NCI-H1436 (cell line): ENCODE data around the gene C1QTNF5.

Experiments used
- DNase-seq: peaks from one replicate; lab custom pipeline; 2025; lab: John Stamatoyannopoulos, UW

C1QTNF5 gene

DNA sequence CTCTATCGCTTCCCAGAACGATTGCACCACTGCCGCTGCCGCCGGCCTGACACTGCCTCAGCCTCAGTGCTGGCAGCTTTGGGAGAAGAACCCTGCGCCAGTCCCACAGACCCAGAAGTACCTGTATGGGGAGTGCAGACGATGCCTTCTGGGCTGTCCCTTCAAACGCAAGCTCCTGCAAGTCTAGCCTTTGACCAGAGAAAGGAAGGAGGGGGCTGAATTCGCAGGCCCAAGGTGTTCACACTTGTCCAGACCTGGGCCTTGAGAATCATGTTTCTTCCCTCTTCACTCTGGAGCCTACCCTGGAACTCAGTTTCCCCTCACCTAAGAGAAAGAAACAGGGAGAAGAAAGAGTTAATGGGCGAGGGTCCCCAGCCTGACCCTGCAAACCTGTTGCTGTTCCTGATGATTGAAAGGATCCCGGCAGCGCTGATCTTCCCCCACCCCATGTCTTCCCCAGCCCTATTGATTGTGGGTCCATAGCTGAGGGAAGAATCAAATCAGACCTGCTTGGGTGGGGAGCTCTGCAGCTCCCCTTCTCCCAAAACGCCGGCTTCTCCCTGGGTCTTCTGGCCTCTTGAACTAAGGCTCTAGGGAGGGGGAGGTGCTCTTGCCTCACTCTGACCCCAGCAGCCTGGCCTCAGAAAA lies 23.0 kb downstream of the C1QTNF5 start:
- no peak for DNase-seq

DNA sequence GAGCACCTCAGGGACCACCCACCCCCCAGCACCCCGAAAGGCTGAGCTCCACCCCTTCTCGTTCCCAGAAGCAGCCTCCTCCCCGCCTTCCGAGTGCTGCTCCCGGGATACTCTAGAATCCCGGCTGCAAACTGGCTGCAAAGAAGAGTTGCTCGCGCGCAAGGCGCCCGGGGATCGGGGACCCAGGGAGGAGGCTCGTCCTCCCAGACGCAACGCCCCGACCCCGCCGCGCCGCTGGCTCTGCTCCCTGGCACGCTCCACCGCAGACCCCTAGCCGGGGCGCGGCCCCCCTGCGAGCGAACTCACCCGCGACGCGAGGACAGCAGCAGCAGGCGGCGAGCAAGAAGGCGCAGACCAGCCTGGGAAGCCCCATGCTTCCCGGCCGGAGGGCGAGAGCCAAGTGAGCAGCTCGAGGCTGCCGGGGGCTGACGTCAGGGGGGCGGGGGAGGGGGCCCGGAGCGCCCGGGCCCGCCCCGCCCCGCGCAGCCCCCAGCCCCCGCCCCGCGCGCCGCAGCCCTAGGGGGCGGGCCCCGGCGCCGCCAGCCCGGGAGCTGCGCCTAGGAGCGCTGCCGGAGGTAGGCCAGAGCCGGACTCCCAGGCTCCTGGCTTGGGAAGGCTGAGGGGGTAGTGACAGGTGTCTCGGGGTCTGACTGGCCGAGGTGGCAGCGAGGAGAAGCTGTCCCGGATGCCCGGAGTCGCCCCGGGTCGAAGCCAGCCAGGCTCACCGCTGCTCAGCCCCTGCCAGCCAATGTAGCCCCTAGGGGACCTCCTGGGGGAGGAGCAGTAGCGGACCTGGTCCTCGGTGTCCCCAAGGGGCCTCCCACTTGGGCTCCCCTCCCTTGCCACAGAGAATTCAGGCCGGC lies 23.7 kb downstream of the C1QTNF5 start, which contains the start of gene MCAM:
Gene MCAM (minus strand): TSS at position 402 of the 863 bp plus-strand sequence. CDS start 29 bp downstream, at position 373.
- peak; percentile 65 for DNase-seq

DNA sequence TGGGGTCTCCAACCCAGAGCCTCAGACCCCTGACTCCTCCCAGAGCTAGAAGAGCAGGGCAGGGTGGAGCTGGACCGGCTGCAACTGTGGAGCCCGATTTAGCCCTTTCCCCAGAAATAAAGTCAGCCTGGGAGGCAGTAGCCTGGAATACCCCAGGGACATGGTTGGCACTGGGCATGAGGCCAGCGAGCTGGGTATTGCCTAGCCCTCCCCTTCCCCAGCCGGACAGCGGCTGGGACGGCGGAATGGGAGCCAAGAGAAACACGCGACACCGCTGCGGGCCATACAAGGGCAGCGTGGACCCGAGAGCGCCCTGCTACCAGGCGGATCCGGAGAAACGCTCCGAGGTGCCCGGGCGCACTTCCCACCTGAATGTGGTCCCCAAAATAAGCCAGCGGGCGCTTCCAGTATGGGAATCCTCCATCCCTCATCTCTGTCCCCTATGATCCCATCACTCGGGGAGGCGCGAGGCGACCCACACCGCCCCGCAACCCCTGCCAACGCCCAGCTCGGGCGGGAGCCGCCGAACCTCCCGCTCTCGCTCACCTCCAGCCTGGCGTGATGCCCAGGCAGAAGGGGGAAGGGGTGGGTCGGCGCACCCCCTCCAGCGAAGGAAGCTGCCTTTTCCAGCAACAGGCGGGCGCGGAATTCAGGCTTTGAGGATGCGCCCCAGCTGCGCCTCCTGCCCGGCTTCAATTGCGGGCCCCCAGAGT lies 24.5 kb downstream of the C1QTNF5 start:
- peak; percentile 38 for DNase-seq

DNA sequence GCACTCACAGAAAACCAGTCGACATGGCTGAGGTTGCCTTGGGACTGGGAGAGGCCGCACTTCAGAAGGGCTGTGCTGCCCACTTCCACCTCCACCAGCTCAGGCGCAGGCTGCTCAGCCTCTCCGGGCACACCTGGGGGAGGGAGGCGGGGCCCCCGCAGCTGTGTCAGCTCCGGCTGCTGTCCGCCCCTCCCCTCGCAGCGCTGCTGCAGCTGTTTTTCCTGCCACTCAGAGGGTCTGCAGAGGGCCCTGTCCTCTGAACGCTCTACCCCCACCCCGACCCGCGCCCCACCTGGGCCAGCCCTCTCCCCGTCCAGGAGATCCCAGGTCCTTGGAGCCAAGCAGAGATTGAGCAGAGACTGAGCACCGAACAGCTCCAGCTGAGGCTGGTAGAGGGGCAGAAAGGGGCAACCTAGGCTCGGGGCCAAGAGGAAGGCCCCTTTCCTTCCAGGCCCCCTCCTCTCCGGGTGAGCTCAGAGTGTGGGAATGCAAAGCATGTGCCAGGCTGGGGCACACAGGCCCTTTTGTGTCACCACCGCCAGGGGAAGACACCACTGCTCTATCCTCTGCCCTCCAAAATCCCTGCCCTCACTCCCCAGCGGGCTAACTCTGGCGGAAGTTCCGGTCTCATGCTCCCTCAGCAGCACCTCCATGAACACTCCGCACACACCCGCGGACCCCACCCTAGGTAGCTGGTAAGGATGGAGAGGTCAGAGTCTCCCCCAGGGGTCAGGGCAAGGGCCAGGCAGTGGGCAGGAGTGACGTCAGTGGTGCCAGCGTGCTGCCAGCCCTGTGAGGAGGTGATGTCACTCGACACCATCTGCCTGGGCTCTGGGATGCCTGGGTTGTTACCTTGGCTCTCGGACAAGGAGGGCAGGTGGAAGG lies 25.3 kb downstream of the C1QTNF5 start:
- no peak for DNase-seq

DNA sequence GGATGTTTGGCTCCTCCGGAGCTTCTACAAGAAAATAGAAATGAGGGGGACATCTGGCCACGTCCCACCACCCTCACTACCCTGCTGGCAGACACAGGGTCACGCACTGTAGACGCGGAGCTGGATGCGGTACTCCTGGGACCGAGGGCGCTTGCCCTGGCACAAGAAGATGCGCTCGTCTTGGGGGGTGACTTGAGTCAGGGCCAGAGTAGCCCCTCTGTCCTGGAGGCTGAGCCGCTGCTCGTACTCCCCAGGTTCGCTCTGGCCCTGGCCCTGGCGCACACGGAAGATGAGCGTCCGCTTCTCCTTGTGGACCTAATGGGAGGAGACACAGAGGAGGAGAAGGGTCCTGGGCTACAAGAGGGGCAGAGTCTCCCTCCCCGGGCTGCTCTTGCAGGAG lies 26.0 kb downstream of the C1QTNF5 start:
- DNase-seq = no peak

DNA sequence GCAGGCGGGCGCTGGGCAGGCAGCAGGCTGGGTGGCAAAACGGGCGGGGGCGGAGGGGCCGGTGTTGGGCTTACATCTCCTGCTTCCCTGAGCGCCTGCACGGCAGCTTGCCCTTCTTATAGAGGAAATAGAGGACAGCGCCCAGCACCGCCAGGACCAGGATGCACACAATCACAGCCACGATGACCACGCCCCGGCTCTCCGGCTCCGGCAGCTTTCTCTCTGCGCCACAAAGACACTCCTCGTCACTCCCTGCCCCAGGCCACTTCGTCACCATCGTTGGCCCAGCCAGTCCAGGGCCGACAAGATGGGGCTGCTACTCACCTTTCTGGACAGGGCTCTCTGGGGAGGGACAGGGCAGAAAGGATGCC lies 30.0 kb downstream of the C1QTNF5 start:
- no peak for DNase-seq

DNA sequence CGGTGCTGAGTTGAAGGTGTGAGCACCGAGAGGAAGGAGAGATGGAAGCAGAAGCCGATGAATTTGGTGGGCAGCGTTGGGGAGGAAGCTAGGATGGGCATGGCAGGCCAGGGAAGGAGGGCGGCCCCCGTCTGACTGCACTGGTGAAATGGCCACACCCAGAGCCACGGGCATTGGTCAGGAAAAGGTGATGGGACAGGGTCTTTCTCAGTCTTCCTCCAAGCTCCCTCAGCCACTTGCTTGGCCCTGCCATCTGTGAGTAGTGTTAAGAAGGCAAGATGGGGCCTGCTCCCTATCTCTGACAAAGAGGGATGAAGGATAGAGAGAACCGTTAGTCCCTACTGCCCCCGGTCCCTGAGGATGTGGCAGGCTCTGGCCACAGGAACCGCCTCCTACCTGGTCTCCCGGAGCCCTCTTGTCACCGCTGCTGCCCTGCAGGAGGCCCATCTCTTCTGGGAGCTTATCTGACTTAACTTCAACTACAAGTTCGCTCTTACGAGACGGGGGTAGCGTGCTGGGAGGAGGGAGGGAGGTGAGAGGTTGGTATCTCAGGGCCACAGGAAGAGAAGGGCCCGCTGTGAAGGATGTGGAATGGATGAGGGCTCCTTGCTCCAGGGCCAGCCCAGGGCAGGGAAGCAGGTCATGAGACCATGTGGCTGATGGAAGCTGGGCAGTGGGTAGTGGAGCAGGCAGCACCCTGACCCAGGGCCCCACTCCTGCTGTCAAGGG lies 30.6 kb downstream of the C1QTNF5 start:
- DNase-seq = no peak

DNA sequence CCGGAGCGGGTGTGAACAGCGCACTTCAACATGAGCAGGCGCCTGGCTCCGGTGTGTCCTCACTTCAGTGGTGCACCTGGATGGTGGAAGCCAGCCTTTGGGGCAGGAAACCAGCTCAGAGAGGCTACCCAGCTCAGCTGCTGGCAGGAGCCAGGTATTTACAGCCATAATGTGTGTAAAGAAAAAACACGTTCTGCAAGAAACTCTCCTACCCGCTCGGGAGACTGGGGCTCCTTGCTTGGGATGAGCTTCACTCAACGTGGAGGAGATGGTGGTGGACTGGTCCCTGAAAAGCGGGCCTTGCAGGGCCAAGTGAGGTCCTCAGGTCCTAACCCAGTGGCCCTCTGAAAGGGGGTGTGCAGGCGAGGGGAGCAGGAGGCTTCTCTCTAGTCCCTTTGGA lies 31.3 kb downstream of the C1QTNF5 start:
- DNase-seq = no peak

DNA sequence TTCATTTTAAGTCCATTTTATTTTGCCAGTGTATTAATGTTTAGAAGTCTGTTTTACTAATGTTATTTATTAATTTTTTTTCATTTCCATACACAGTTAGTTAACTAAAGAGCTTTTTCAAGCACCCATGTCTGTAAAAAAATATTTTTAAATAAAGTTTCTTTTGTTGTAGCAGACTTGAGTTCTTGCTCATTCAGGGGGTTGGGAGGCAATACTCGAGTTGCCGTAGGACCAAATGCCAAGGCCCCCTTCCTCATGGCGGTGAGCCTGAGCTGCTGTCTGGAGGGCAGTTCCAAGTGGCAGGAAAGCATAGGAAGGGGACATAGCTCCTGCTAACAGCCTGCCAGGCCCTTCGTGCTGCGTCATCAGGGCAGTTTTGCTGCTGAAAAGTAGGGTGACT lies 32.7 kb downstream of the C1QTNF5 start:
- DNase-seq = no peak

DNA sequence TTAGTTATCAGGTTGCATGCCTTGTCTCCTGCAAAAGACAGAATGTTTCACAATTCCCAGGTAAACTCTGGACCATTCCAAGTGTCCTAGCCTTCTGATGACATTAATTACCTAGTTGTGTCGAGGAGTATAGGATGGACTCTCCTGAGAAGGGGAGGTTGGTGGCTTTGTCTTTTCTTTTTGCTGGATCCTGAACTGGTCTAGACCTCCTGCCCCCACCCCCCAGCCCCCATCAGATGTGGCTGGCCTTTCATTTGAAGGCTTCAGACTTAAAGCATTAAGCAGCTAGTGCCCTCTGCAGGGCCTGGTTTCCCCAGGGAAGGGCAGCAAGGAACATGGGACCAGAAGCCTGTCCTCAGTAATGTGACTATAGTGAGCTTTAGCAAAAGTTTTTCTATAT lies 33.5 kb downstream of the C1QTNF5 start:
- no peak for DNase-seq

DNA sequence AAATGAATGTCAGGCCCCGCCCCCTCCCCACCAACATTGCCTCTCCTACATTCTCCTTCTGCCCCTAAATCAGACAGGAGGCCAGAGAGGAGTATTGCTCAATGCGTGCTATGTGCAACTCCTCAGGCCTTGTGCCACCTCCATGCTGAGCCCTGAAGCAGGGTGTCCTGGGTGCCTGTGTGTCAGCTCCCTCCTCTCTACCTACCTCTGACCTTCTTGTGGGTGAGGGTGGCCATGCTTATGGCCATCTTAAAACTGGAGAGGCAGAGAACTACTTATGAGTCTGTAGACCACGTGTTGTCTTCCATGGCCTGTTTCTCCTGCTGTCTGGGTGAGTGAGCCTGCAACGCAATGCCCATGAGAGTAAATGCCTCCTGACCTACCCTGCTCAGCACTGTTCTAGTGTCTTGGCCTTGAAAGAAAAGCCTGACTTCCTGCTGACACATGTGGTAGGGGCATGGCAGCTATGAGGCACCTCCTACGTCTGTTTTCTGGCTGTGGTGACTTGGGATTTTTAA lies 34.3 kb downstream of the C1QTNF5 start:
- no peak for DNase-seq

DNA sequence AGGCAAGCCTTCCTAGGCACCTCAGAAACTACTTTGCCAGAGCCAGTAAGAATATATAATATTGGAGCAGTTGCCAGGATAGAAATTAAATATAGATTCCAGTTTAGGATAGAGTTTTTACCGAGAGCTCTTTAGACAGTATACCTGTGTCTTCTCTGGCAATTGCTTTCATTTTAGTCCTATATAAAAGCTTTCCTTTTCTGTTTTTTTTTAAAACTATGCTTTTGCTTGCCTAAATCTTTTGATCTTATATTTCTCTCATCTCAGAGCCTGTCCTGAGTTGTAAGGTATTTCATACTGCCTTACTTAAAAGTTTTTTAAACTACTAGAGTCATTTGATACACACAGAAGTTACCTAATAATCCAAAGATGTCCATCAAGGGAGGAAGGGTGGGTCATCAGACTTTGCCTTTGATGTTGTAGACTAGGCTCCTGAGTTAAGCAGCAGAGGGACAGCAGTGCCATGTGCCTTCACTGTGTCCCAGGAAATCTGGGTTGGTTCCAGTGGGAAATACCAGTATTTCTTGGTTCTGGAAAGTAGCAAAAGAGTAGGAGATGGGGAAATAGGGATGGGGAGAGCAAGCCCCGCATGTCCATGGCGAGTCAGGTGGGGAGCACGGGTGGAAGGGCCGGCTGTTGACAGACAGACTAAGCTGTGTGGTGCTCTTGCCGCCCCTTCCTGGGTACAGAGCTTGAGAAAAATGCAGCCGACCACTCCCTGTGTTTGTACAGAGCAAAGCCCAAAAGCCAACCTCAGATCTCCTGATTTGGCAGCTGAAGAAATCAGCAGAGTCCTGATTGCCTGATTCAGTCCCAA lies 34.9 kb downstream of the C1QTNF5 start:
- DNase-seq = no peak

DNA sequence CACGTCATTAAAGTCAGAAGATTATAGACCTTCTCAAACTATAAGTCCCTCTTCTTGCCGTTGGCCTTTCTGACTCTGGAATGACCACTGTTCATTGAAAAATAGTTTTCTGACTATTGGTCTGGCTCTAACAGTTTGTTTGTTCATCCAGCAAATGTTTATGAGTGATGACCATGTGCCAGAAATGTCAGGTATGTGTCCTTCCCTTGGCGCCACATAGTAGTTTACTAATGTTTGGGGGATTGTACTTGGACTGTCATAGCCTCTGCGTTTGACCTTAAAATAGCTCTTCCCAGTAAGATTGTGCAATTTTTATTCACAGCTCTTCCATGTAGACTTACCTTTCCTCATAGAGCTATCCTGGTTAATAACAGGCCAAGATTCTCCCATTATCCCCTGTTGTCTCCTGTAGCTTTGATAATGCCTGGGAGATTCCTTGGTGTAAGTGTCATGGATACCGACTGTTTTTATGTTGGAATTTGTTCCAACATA lies 37.4 kb downstream of the C1QTNF5 start:
- DNase-seq = no peak

DNA sequence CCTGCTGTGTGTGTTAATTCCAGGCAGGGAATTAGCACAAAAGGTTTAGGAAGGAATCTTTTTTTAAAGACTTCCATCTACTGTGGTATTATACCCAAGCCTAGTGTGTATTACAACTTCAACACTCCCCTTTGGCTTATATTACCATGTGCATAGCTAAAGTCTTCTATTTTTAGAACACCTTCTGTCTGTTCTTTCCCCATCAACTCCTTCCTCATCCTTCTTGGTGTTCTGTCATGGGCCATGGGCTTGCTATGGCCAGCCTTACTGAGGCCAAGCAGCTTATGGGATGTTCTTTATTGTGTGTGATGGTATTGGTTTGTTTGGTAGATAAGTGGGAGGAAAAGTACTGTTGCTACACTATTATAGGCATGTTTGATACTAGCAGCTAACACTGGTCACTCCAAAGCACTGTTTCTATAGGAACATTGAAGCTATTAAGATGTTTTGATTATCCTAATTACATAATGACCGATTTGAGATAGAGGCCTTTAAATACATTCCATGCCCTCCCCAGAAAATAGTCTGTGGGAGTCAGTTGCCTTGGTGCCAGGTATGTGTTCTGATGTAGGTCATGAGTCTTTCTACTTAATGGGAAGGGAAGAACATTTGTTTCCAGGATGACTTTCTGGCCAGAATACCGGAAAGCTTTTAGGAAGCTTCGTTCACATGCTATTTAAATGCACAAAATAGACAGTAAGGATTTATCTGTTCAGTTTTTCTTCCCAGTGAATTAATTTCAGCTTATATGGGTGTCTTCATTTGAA lies 40.3 kb downstream of the C1QTNF5 start:
- no peak for DNase-seq

DNA sequence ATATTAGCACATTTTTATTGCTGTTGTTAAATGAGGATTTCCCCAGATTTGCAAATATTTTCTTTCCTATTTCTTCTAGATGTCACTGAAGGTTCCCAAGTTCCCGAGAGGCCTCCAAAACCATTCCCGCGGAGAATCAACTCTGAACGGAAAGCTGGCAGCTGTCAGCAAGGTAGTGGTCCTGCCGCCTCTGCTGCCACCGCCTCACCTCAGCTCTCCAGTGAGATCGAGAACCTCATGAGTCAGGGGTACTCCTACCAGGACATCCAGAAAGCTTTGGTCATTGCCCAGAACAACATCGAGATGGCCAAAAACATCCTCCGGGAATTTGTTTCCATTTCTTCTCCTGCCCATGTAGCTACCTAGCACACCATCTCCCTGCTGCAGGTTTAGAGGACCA lies 41.3 kb downstream of the C1QTNF5 start:
- DNase-seq = no peak

DNA sequence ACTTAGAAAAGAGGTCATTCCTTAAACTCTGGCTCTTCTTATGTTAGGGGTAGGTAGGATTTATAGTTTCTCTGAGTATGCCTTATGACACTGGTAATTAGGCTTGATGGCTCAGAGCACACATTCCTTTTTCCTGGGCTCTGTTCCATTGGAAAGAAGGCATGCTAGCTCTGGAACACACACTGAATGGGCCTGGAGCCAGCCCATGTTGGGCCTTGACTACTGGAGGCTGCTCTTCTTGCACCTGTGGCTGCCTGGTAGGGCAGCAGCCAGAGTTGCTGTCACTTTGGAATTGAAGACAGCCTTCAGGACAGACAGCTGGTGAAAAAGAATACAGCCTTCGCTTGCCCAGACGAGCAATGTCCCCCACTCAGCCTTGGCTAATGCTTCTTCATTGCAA lies 42.0 kb downstream of the C1QTNF5 start:
- DNase-seq = no peak

DNA sequence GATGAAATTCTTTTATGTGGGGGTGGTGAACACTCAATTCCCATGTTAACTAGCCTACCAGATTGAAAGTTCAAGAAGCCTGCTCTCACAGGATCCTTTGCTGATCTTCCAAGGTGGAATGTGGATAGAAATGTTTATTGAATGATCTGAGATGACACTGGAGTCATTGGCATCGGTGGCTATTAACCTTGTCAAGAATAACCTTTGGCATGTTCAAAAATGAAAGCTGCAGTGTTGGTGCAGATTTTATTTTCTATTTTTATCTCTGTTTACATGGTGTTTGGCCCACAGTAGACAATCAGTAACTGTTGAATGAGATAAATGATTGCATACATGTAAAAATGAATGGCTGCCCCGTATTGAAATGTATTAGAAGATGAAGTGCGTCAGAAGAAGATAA lies 42.7 kb downstream of the C1QTNF5 start:
- DNase-seq = no peak

DNA sequence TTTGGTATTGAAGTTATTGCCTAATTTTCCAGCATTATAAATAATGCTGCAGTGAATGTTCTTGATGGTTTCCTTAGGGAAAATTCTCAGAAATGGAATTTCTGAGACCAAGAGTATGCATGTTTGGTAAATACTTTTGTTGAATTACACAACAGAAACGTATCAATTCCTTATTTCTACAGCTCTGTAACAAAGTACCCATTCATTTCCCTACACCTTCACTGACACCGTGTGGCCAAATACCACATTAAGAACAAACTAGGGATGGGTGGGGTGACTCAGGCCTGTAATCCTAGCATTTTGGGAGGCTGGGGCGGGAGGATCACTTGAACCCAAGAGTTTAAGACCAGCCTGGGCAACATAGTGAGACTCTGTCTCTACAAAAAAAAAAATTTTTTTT lies 45.5 kb downstream of the C1QTNF5 start:
- DNase-seq = no peak

DNA sequence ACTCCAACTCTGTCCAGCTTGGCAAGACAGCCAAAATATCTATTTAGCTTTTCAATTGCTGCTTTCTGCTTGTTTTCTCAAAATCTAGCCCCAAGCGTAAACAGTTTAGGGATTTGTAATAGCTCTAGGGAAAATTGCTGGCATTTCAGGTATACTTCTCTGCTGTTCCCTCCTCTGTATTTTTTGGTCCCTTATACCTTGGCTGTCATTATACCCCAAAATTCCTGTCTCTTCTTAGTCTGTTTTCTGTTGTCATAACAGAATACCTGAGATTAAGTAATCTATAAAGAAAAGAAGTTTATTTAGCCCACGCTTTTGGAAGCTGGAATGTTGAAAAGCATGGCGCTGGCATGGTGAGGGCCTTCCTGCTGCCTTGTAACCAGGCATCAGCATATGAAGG lies 47.2 kb downstream of the C1QTNF5 start:
- no peak for DNase-seq
